ENCODE results near the gene PRPF6.

PRPF6 gene

GRCh38 chr20:64080013-64080812 lies 99.3 kb downstream of the PRPF6 start, which contains the start of gene OPRL1:
TSS of gene OPRL1 (plus strand) at chr20:64080082. CDS start at chr20:64092721, 12,639 bp downstream.
- H3K4me3 ChIP-seq (ENCODE audit: control insufficient read depth, low read depth, low read length): peak within 1 kb of the TSS; percentile 61
- DNase-seq (ENCODE audit: low read depth): no peak
- no peak for TF ChIP-seq CTCF (conservative IDR thresholded peaks at IDR 0.05; ENCODE audit: control insufficient read depth, insufficient read depth, low read depth, low read length)

GRCh38 chr20:64080813-64081623 lies 100.1 kb downstream of the PRPF6 start:
- no peak for DNase-seq (ENCODE audit: low read depth)
- no peak for TF ChIP-seq CTCF (conservative IDR thresholded peaks at IDR 0.05; ENCODE audit: control insufficient read depth, insufficient read depth, low read depth, low read length)
- H3K4me3 ChIP-seq (ENCODE audit: control insufficient read depth, low read depth, low read length): no peak overlapping the region

GRCh38 chr20:64081624-64081964 lies 100.7 kb downstream of the PRPF6 start:
- no peak overlapping the region for H3K4me3 ChIP-seq (ENCODE audit: control insufficient read depth, low read depth, low read length)
- no peak for TF ChIP-seq CTCF (conservative IDR thresholded peaks at IDR 0.05; ENCODE audit: control insufficient read depth, insufficient read depth, low read depth, low read length)
- no peak for DNase-seq (ENCODE audit: low read depth)

GRCh38 chr20:64082126-64082731 lies 101.3 kb downstream of the PRPF6 start:
- no peak for DNase-seq (ENCODE audit: low read depth)
- H3K4me3 ChIP-seq (ENCODE audit: control insufficient read depth, low read depth, low read length): no peak overlapping the region
- no peak for TF ChIP-seq CTCF (conservative IDR thresholded peaks at IDR 0.05; ENCODE audit: control insufficient read depth, insufficient read depth, low read depth, low read length)

Data from fibroblast of mammary gland (primary cell).